Mucosa of descending colon (tissue), 3 donors: ENCODE data around the gene PADI1. TPM values are rescaled to one million over a fixed set of nuclear protein-coding genes. Genes with fewer than 3 reads are reported as not detected.

ENCODE experiments used
- ATAC-seq: fragments of 200-7000 bp; cut with Tn5 transposase; one replicate; pipeline ENCODE4 v1.9.1; 2020; ENCODE audit warnings: mild to moderate bottlenecking, moderate library complexity
- DNase-seq, 3 donors: peaks; one replicate each; pipeline ENCODE4 v3.0.0-alpha.2; 2020
- H3K36me3 ChIP-seq: fragments of 200-600 bp; one replicate; pipeline ENCODE4 v1.8.0; 2021; ENCODE audit warnings: low read depth, mild to moderate bottlenecking
- H3K4me1 ChIP-seq: fragments of 200-600 bp; one replicate; pipeline ENCODE4 v1.8.0; 2021; ENCODE audit warnings: low read depth, mild to moderate bottlenecking
- H3K4me3 ChIP-seq: fragments of 200-600 bp; one replicate; pipeline ENCODE4 v1.8.0; 2021; ENCODE audit warnings: mild to moderate bottlenecking
- H3K9me3 ChIP-seq: fragments of 200-600 bp; one replicate; pipeline ENCODE4 v1.8.0; 2021; ENCODE audit warnings: mild to moderate bottlenecking
- intact Hi-C, 2 donors: fragments of 100-400 bp; cut with DNase I in 1 of 2; cut with micrococcal nuclease in 1 of 2; formaldehyde crosslinking; loops; one replicate each; pipeline versions ENCODE4 v1.11.0 to v1.11.1; 2022; cut with DNase I, micrococcal nuclease
- microRNA-seq: library from miRNA; unstranded; fragments of <30 nt; microRNA quantifications from one replicate; pipeline ENCODE4, GENCODE V29; 2019
- total RNA-seq, 3 donors: library from RNA; stranded (reverse); fragmentation: NEBNext Ultra II Directional in 2 of 3; extraction: Animal tissue kit (Norgen Biotek cat#: 25700) in 2 of 3; gene quantifications; one replicate each; pipeline versions ENCODE4 v1.2.1 to v1.2.4, GENCODE V29; 2021 to 2023
- TF ChIP-seq, protein P1 (sequence below): fragments of 200-600 bp; IDR thresholded peaks from one replicate; pipeline ENCODE4 v1.8.0; 2022; ENCODE audit warnings: antibody characterized with exemption, mild to moderate bottlenecking
- donor health status: DM: no; HTN: no; CAD: no; lungs with moderate emphysema.
- donor health status: DM: no; HTN: no; CAD: no.
- donor health status: DM: no; HTN: yes; CAD: no.

PADI1 gene
- total RNA-seq, 3 donors from 2014 or later, result 0.25 to 0.65 (median 0.38) TPM

DNA sequence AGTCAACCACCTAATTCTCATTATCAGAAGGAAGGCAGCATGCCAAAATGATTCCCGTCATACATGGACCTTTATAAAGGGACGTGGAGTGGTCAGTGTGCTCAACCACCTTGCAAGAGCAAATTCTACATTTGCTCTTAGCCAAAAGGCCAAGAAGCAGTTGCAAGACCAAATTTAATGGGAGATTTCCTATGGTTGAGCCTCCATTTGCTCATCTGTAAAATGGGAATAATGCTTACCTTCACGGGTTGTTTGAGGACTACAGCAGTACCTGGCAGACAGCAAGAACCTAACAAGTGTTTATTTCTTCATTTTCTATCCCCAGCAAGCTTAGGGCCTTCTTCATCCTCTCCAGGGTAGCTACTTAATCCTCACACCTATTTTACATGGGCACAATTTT, 85.6 kb downstream of the PADI1 start:
- Histone ChIP-seq H3K4me3 (no peak overlapping the region), H3K36me3 (no peaks in the 10 kb centered on the region), H3K4me1 (no peaks in the 10 kb centered on the region), H3K9me3 (no peaks in the 10 kb centered on the region)
- DNase-seq (no peak), ATAC-seq (no peak)
- intact Hi-C loops, result no loop called here
- TF ChIP-seq, protein P1, sequence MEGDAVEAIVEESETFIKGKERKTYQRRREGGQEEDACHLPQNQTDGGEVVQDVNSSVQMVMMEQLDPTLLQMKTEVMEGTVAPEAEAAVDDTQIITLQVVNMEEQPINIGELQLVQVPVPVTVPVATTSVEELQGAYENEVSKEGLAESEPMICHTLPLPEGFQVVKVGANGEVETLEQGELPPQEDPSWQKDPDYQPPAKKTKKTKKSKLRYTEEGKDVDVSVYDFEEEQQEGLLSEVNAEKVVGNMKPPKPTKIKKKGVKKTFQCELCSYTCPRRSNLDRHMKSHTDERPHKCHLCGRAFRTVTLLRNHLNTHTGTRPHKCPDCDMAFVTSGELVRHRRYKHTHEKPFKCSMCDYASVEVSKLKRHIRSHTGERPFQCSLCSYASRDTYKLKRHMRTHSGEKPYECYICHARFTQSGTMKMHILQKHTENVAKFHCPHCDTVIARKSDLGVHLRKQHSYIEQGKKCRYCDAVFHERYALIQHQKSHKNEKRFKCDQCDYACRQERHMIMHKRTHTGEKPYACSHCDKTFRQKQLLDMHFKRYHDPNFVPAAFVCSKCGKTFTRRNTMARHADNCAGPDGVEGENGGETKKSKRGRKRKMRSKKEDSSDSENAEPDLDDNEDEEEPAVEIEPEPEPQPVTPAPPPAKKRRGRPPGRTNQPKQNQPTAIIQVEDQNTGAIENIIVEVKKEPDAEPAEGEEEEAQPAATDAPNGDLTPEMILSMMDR, result no peak

DNA sequence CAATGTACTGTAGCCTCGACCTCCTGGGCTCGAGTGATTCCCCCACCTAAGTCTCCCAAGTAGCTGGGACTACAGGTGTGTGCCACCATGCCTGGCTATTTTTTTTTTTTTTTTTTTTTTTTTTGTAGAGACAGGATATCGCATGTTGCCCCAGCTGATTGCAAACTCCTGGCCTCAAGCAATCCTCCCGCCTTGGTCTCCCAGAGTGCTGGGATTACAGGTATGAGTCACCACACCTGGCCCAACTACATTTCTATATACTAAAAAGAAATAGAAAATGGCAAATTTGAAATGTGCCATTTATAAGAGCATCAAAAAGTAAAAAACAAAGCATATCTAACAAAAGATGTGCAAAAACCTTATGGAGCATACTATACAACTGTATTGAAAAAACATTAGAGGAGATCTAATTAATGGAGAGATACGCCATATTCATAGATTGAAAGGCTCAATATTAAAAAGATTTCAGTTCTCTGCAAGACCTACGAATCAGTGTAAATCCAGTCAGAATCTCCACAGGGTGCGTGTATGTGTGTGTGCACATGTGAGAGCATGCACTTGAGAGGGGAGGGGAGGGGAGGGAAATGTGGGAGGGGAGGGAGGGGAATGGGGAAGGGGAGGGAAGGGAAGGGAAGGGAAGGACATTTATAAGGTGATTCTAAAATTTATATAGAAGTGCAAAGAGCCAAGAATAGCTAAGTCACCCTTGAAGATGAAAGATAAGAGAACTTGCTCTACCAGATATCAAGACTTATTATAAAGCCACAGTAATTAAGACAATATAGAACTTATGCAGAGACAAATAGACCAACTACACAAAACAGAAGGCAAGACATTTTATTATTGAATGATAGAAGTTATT, 87.6 kb downstream of the PADI1 start:
- no peaks in the 10 kb centered on the region for H3K36me3 ChIP-seq
- ATAC-seq (no peak), DNase-seq (no peak)
- TF ChIP-seq, protein P1, result no peak
- no peaks in the 10 kb centered on the region for H3K9me3 ChIP-seq
- H3K4me3 ChIP-seq, result no peak overlapping the region
- no peaks in the 10 kb centered on the region for H3K4me1 ChIP-seq
- intact Hi-C loops, result no loop called here

DNA sequence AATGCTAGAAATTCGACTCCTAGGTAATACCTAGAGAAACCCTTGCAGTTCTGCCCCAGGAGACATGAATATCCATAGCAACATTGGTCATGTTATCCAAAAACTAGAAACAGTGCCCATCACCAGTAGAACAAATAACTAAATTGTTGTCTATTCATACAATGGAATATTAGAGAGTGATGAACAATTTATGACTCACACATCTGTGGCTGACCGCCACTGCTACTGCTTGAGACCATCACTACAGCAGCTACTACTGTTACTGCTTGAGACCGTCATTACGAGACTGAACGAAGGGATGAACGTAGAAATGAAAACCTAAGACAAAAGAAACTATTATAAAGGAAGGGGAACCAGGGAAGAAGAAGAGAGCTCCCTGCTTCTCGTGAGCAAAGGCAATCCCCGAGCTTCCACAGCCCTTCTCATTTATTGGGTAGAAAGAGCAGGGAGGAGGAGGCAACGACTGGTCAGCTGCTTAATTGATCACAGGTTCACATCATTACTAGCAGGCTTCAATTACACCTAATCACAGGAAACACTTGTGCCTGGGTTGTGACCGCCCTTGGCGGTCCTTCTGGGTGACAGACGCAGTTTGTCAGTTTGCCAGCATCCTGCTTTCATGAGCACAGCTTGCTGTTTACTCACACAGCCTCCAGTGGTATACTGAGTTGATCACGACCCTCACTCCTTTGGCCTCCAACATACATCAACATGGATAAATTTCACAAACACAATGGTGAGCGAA, 88.9 kb downstream of the PADI1 start:
- Histone ChIP-seq H3K4me1 (no peaks in the 10 kb centered on the region), H3K4me3 (no peak overlapping the region), H3K36me3 (no peaks in the 10 kb centered on the region), H3K9me3 (no peaks in the 10 kb centered on the region)
- TF ChIP-seq, protein P1, result no peak
- intact Hi-C loops, result no loop called here
- DNase-seq, result no peak
- ATAC-seq, result no peak

DNA sequence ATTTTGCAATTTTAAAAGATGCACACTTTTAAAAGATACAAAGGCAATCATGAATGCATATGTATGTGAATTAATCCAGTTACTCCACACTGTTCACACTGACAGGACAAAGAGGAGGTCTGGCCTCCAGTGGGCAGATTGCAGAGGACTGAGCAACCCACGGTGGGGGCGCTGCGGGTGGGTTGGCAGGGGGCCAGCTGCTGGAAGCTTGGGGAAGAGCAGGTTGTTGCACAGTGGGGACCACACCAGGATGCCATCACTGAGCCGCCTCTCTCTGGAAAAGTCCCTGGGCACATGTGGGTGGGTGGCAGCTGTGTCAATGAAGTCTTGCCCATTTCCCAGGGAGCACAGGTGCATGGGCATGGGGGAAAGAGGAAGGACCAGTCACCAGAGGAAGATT, 90.4 kb downstream of the PADI1 start:
- ATAC-seq (no peak), DNase-seq (no peak)
- intact Hi-C loops, result no loop called here
- TF ChIP-seq, protein P1, result no peak
- Histone ChIP-seq H3K36me3 (no peaks in the 10 kb centered on the region), H3K9me3 (no peaks in the 10 kb centered on the region), H3K4me1 (no peaks in the 10 kb centered on the region), H3K4me3 (no peak overlapping the region)

Small RNAs within 50 kb of the gene (microRNA-seq; reads per million reads assigned to microRNA genes)
- gene MIR3972, result not detected

Other genes starting within 250 kb of the PADI1 start
- 1 to 10 TPM; 2.4 to 6.3 (median 5.4) TPM for gene MFAP2, start 224.5 kb upstream of the PADI1 start, total RNA-seq
- gene ATP13A2, start 193.2 kb upstream of the PADI1 start, total RNA-seq, result 10 to 100 TPM; 36.0 to 53.5 (median 44.1) TPM
- 100 to 1,000 TPM; 145 to 177 (median 163) TPM for gene SDHB, start 151.1 kb upstream of the PADI1 start, total RNA-seq
- gene PADI2, start 85.7 kb upstream of the PADI1 start, total RNA-seq, result 100 to 1,000 TPM; 105 to 398 (median 163) TPM
- under 1 TPM in 2 of 3 donors, not detected in 1; 0.09 to 0.17 TPM for gene PADI3, start 44.0 kb downstream of the PADI1 start, total RNA-seq
- gene PADI4, start 103.1 kb downstream of the PADI1 start, total RNA-seq, result under 1 TPM in 1 of 3 donors, not detected in 2; 0.22 TPM
- gene PADI6, start 167.1 kb downstream of the PADI1 start, total RNA-seq, result not detected
- gene RCC2, start 234.5 kb downstream of the PADI1 start, total RNA-seq, result 10 to 100 TPM; 47.1 to 73.3 (median 55.1) TPM